Fibroblast of skin of back (primary cell): ENCODE measurements around the gene AMTN.

Experiments
- DNase-seq: peaks from one replicate; pipeline ENCODE4 v3.0.0-alpha.2; 2013

AMTN gene

GRCh38 chr4:70564033-70564432 is 45.7 kb downstream of the AMTN start:
- DNase-seq = no peak

GRCh38 chr4:70570796-70571195 is 52.4 kb downstream of the AMTN start:
- no peak for DNase-seq

DNA sequence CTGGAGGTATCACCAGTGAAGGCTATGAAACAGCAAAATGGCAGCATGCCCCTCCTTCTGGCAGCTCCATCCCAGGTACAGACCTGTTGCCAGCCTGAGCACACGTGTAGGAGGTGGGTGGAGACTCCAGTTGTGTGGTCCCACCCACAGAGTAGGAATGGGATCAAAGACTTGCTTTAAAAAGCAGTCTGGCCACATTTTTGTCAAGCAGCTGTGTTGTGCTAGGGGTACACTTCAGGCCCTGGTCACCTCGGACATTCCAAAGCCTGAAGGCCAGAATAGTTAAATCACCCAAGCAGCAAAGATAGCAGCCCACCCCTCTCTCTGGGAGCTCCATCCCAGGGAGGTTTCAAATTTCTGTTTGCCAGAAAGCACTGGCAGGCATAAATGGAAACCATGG is 53.4 kb downstream of the AMTN start:
- no peak for DNase-seq

DNA sequence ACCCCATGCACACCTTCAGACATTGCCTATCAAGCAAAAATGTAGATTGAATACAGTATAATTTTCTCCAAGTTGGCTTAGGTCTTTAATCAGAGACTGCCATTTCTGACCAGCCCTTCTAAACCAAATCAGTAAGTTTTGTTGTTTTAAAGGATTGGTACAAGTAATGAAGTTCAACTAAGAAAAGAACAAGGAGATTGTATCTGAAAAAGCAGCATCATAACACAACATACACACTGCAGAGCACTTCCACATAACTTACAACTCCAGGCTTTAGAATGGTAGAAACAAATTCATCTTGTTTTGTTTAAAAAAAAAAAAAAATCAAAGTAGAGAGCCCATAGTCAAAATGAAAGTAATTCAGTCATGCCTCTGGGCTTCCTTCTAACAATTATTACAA is 57.6 kb downstream of the AMTN start:
- DNase-seq = no peak

- no peak for DNase-seq
Observed at GRCh38 chr4:70577220-70577927, 59.0 kb downstream of the AMTN start.

GRCh38 chr4:70581980-70582379 is 63.6 kb downstream of the AMTN start:
- no peak for DNase-seq
